ENCODE results near the gene XXYLT1. TPM values are rescaled to one million over a fixed set of nuclear protein-coding genes. Genes with fewer than 3 reads are reported as not detected.

Gene XXYLT1
- total and polyA plus RNA-seq, 9 of the 15 experiments (the other 6 are each of a cell fraction or from before 2014, with no cell fraction given): 1.9 to 18.9 (median 15.0) TPM

DNA sequence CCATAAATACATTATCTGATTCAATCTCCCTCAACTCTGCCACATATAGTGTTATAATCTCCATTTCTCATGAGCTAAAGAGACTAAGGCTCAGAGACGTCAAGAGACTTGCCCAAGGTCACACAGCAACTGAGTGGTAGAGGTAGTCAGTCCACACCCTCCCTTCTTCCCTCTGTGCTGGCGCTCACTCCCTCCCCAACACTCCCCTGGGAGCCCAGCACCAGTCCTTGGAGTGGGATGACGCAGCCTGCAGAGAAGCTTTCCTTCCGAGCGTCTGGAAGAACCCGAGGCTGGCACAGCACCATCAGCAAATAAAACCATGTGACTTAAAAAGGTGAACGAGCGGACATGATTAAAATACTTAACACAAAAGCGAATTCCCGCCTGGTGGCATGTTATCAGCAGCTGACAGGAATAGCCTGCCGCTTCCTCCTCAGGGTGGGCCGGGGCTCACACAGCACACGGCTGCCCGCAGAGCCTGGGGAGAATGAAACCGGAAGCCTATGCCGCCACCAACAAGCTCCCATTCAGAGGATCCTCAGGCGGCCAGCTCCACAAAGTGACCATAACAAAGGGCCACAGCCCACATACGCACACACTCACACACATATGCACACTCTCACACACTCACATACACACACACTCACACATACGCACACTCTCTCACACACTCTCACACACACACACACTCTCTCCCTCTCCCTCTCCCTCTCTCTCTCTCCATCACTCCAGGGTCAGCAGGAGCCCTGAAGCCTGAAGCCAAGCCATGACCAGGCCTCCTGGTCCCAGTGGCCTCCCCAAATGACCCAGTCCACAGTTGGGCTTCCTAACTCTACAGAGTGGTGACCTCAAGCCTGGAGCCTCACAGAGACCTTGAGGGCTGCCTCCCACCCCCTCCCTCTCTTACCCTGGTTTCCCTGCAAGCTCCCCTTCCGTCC is 120.5 kb downstream of the XXYLT1 start (continued):
- TF ChIP-seq, protein P1, sequence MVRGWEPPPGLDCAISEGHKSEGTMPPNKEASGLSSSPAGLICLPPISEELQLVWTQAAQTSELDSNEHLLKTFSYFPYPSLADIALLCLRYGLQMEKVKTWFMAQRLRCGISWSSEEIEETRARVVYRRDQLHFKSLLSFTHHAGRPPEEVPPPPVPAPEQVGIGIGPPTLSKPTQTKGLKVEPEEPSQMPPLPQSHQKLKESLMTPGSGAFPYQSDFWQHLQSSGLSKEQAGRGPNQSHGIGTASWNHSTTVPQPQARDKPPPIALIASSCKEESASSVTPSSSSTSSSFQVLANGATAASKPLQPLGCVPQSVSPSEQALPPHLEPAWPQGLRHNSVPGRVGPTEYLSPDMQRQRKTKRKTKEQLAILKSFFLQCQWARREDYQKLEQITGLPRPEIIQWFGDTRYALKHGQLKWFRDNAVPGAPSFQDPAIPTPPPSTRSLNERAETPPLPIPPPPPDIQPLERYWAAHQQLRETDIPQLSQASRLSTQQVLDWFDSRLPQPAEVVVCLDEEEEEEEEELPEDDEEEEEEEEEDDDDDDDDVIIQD (CRISPR knock-in tag; IDR thresholded peaks at IDR 0.05): no peak
- TF ChIP-seq, protein P2, sequence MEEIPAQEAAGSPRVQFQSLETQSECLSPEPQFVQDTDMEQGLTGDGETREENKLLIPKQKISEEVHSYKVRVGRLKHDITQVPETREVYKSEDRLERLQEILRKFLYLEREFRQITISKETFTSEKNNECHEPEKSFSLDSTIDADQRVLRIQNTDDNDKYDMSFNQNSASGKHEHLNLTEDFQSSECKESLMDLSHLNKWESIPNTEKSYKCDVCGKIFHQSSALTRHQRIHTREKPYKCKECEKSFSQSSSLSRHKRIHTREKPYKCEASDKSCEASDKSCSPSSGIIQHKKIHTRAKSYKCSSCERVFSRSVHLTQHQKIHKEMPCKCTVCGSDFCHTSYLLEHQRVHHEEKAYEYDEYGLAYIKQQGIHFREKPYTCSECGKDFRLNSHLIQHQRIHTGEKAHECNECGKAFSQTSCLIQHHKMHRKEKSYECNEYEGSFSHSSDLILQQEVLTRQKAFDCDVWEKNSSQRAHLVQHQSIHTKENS (CRISPR knock-in tag; IDR thresholded peaks at IDR 0.05): no peak
- TF ChIP-seq SMAD4 (CRISPR knock-in tag; conservative IDR thresholded peaks at IDR 0.05): peak; percentile 86
- no peak for TF ChIP-seq ASH1L (IDR thresholded peaks at IDR 0.05; ENCODE audit: borderline replicate concordance, low read depth, partially characterized antibody)
- TF ChIP-seq, protein P3, sequence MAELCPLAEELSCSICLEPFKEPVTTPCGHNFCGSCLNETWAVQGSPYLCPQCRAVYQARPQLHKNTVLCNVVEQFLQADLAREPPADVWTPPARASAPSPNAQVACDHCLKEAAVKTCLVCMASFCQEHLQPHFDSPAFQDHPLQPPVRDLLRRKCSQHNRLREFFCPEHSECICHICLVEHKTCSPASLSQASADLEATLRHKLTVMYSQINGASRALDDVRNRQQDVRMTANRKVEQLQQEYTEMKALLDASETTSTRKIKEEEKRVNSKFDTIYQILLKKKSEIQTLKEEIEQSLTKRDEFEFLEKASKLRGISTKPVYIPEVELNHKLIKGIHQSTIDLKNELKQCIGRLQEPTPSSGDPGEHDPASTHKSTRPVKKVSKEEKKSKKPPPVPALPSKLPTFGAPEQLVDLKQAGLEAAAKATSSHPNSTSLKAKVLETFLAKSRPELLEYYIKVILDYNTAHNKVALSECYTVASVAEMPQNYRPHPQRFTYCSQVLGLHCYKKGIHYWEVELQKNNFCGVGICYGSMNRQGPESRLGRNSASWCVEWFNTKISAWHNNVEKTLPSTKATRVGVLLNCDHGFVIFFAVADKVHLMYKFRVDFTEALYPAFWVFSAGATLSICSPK (IDR thresholded peaks at IDR 0.05; ENCODE audit: borderline replicate concordance): peak; percentile 95
- TF ChIP-seq CC2D1A (IDR thresholded peaks at IDR 0.05): peak; percentile 58; the same call in 1 of the 2 replicates
- TF ChIP-seq ZNF695 (CRISPR knock-in tag; IDR thresholded peaks at IDR 0.05): no peak
- TF ChIP-seq, protein P4, sequence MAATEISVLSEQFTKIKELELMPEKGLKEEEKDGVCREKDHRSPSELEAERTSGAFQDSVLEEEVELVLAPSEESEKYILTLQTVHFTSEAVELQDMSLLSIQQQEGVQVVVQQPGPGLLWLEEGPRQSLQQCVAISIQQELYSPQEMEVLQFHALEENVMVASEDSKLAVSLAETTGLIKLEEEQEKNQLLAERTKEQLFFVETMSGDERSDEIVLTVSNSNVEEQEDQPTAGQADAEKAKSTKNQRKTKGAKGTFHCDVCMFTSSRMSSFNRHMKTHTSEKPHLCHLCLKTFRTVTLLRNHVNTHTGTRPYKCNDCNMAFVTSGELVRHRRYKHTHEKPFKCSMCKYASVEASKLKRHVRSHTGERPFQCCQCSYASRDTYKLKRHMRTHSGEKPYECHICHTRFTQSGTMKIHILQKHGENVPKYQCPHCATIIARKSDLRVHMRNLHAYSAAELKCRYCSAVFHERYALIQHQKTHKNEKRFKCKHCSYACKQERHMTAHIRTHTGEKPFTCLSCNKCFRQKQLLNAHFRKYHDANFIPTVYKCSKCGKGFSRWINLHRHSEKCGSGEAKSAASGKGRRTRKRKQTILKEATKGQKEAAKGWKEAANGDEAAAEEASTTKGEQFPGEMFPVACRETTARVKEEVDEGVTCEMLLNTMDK (IDR thresholded peaks at IDR 0.05; ENCODE audit: borderline replicate concordance, insufficient read depth, low read depth, low read length, poor library complexity, severe bottlenecking): no peak
- 0 out of 2 replicates have a peak, but pooled peaks have one; percentile 10 for TF ChIP-seq GTF2A2 (tag; IDR thresholded peaks at IDR 0.05)
- no peak for TF ChIP-seq ZNF174 (CRISPR knock-in tag; IDR thresholded peaks at IDR 0.05)
- no peak for TF ChIP-seq HDAC3 (IDR thresholded peaks at IDR 0.05; ENCODE audit: borderline replicate concordance, partially characterized antibody)
- TF ChIP-seq RFX5 (IDR thresholded peaks at IDR 0.05; ENCODE audit: low read depth, low read length): no peak
- no peak for TF ChIP-seq SMC3 (conservative IDR thresholded peaks at IDR 0.05; ENCODE audit: insufficient read depth, low read depth, low read length)
- no peak for TF ChIP-seq MXI1 (IDR thresholded peaks at IDR 0.05; ENCODE audit: low read depth, low read length)
- peak; percentile 76 for TF ChIP-seq CBFA2T3 (IDR thresholded peaks at IDR 0.05)
- no peak for TF ChIP-seq HMG20A (CRISPR knock-in tag; conservative IDR thresholded peaks at IDR 0.05)
- no peak for TF ChIP-seq ZNF780A (CRISPR knock-in tag; IDR thresholded peaks at IDR 0.05)
- TF ChIP-seq, protein P5, sequence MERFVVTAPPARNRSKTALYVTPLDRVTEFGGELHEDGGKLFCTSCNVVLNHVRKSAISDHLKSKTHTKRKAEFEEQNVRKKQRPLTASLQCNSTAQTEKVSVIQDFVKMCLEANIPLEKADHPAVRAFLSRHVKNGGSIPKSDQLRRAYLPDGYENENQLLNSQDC (CRISPR knock-in tag; IDR thresholded peaks at IDR 0.05): no peak
- TF ChIP-seq CEBPB (tag; IDR thresholded peaks at IDR 0.05): no peak
- peak; percentile 40; the same call in 1 of the 2 replicates for TF ChIP-seq ZBTB7A (IDR thresholded peaks at IDR 0.05; ENCODE audit: borderline replicate concordance, control insufficient read depth, low read depth, low read length)
- no peak for TF ChIP-seq ZNF217 (CRISPR knock-in tag; IDR thresholded peaks at IDR 0.05)

Measured in K562 (cell line).